ENCODE data around the gene SREBF2. TPM values are rescaled to one million over a fixed set of nuclear protein-coding genes. Genes with fewer than 3 reads are reported as not detected.

SREBF2 gene
- total and polyA plus RNA-seq, 2 donors (not counting 3 experiments of a cell fraction or from before 2014, with no cell fraction given), result 101 to 136 TPM

- ChIA-PET POLR2A (no interaction called here), CTCF (interaction anchor here (1.0 to 2.5 kb wide), 3 partner anchors 11 to 173 kb away, joined by 4 to 8 read pairs (median 4); no protein-coding TSS in a partner anchor)
- Histone ChIP-seq H3K36me3 (ENCODE audit: control insufficient read depth in 2 of 2, extremely low read depth in 1 of 2, insufficient read depth in 2 of 2, low read length in 2 of 2) (peaks cover 26 to 37% of the 10 kb centered on the region in 2 experiments), H3K27ac (ENCODE audit: insufficient read depth, low read depth, low read length) (no peak overlapping the region), H3K79me2 (ENCODE audit: control insufficient read depth, insufficient read depth, low read length) (peaks cover 7% of the 10 kb centered on the region), H3K9ac (replicated peaks; ENCODE audit: extremely low read depth, insufficient read depth, low read length) (no peak overlapping the region), H3K27me3 (ENCODE audit: control insufficient read depth in 2 of 2, insufficient read depth in 2 of 2, low read length in 2 of 2) (no peaks in the 10 kb centered on the region), H3K4me2 (ENCODE audit: insufficient read depth, low read length) (no peak overlapping the region), H3K4me3 (replicated peaks in 1 of 3; ENCODE audit: insufficient read depth in 1 of 3, low read depth in 1 of 3, low read length in 3 of 3) (no peak overlapping the region), H3K4me1 (ENCODE audit: control insufficient read depth, extremely low read depth, insufficient read depth, low read length) (no peaks in the 10 kb centered on the region), H2AFZ (ENCODE audit: low read depth, low read length) (no peak overlapping the region), H3K9me1 (replicated peaks; ENCODE audit: control insufficient read depth, extremely low read depth, insufficient read depth, low read length) (no peaks in the 10 kb centered on the region), H4K20me1 (replicated peaks; ENCODE audit: control insufficient read depth, extremely low read depth, insufficient read depth, low read length) (peaks cover 2% of the 10 kb centered on the region), H3K9me3 (replicated peaks; ENCODE audit: control insufficient read depth, insufficient read depth, low read length) (no peaks in the 10 kb centered on the region)
- dilution Hi-C loops (cut with MboI; ENCODE audit: extremely low pct_ligation_motif_present, low sequenced_read_pairs), result no loop called here
- FAIRE-seq (no peak), DNase-seq (ENCODE audit: low read depth, low spot score) (no peak)
- intact Hi-C loops (cut with micrococcal nuclease), result no loop called here
- TF ChIP-seq GATA2 (IDR thresholded peaks at IDR 0.05; ENCODE audit: insufficient read depth, insufficient read length, low read depth, low read length) (no peak), MAX (IDR thresholded peaks at IDR 0.05; ENCODE audit: insufficient read depth, insufficient read length) (no peak), CTCF (IDR thresholded peaks at IDR 0.05; ENCODE audit: extremely low read depth in 1 of 2, insufficient read depth in 1 of 2, low read depth in 1 of 2, low read length in 2 of 2) (no peak), POLR2A (IDR thresholded peaks at IDR 0.05; ENCODE audit: low read depth, low read length) (no peak), FOS (IDR thresholded peaks at IDR 0.05; ENCODE audit: borderline replicate concordance, insufficient read depth, low read length) (no peak), MYC (IDR thresholded peaks at IDR 0.05; ENCODE audit: low read depth, low read length) (no peak), JUN (IDR thresholded peaks at IDR 0.05; ENCODE audit: borderline replicate concordance, insufficient read depth, insufficient read length, low read depth) (no peak), EZH2 (IDR thresholded peaks at IDR 0.05; ENCODE audit: borderline replicate concordance, low read depth, low read length, severe bottlenecking) (no peak), POLR2AphosphoS5 (IDR thresholded peaks at IDR 0.05; ENCODE audit: insufficient read depth, low read depth, low read length) (no peak)
- BruUV-seq (replicated peaks), result no TSS peak
Observed at GRCh38 chr22:41870786-41871185, 37.9 kb downstream of the SREBF2 start.

Measured in endothelial cell of umbilical vein (primary cell).